ENCODE results near the gene LIG1.
A peak's percentile ranks its signal among the peaks of the same experiment; 100 is the strongest.

Gene LIG1

GRCh38 chr19:48170817-48171347 lies 738 bp upstream of the LIG1 start (continued):
- TF ChIP-seq PATZ1 (tag by site-specific recombination; IDR thresholded peaks at IDR 0.05) (peak; percentile 7), ZNF837 (tag by site-specific recombination; IDR thresholded peaks at IDR 0.05) (no peak), ZNF416 (tag by site-specific recombination; IDR thresholded peaks at IDR 0.05) (no peak), ZNF639 (tag by site-specific recombination; IDR thresholded peaks at IDR 0.05) (no peak), ZNF148 (tag by site-specific recombination; IDR thresholded peaks at IDR 0.05; ENCODE audit: borderline replicate concordance) (no peak), ZNF548 (tag by site-specific recombination; IDR thresholded peaks at IDR 0.05) (no peak), ZNF398 (tag by site-specific recombination; IDR thresholded peaks at IDR 0.05) (peak; percentile 95), ZNF561 (tag by site-specific recombination; IDR thresholded peaks at IDR 0.05; ENCODE audit: borderline replicate concordance) (no peak), EGR2 (tag by site-specific recombination; IDR thresholded peaks at IDR 0.05; ENCODE audit: low read depth) (peak; percentile 33; the same call in 1 of the 2 replicates), GLIS2 (tag by site-specific recombination; IDR thresholded peaks at IDR 0.05) (no peak), KLF16 (tag by site-specific recombination; IDR thresholded peaks at IDR 0.05) (no peak), ZNF280C (tag by site-specific recombination; IDR thresholded peaks at IDR 0.05) (no peak), SP3 (tag by site-specific recombination; IDR thresholded peaks at IDR 0.05) (no peak), ZNF169 (tag by site-specific recombination; IDR thresholded peaks at IDR 0.05) (peak; percentile 49; the same call in 1 of the 2 replicates), ZSCAN23 (tag by site-specific recombination; IDR thresholded peaks at IDR 0.05) (no peak), ZFP69B (tag by site-specific recombination; IDR thresholded peaks at IDR 0.05) (peak; percentile 44; the same call in 1 of the 2 replicates), ZBTB48 (tag by site-specific recombination; IDR thresholded peaks at IDR 0.05) (0 out of 2 replicates have a peak, but pooled peaks have one; percentile 49), AEBP2 (tag by site-specific recombination; IDR thresholded peaks at IDR 0.05; ENCODE audit: borderline replicate concordance) (no peak), ZNF785 (tag by site-specific recombination; IDR thresholded peaks at IDR 0.05) (no peak), ZNF585B (tag by site-specific recombination; IDR thresholded peaks at IDR 0.05) (no peak), ZNF555 (tag by site-specific recombination; conservative IDR thresholded peaks at IDR 0.05) (no peak), YY2 (tag by site-specific recombination; IDR thresholded peaks at IDR 0.05) (no peak), ZNF341 (tag by site-specific recombination; IDR thresholded peaks at IDR 0.05; ENCODE audit: low read depth) (0 out of 2 replicates have a peak, but pooled peaks have one; percentile 3), ZNF366 (tag by site-specific recombination; conservative IDR thresholded peaks at IDR 0.05) (no peak), ZNF600 (tag by site-specific recombination; IDR thresholded peaks at IDR 0.05) (no peak), ZNF24 (tag by site-specific recombination; IDR thresholded peaks at IDR 0.05) (no peak), ZNF10 (tag by site-specific recombination; IDR thresholded peaks at IDR 0.05) (0 out of 2 replicates have a peak, but pooled peaks have one; percentile 13), ZNF530 (tag by site-specific recombination; IDR thresholded peaks at IDR 0.05; ENCODE audit: low read depth) (no peak), ZNF174 (tag by site-specific recombination; IDR thresholded peaks at IDR 0.05) (no peak), ZFHX2 (tag by site-specific recombination; conservative IDR thresholded peaks at IDR 0.05) (peak; percentile 51; the same call in 1 of the 2 replicates)
